NCI-H345 (cell line): ENCODE results near the gene GALNT15.

Experiments
- DNase-seq: peaks from one replicate; lab custom pipeline; 2025; lab: John Stamatoyannopoulos, UW

Gene GALNT15, protein sequence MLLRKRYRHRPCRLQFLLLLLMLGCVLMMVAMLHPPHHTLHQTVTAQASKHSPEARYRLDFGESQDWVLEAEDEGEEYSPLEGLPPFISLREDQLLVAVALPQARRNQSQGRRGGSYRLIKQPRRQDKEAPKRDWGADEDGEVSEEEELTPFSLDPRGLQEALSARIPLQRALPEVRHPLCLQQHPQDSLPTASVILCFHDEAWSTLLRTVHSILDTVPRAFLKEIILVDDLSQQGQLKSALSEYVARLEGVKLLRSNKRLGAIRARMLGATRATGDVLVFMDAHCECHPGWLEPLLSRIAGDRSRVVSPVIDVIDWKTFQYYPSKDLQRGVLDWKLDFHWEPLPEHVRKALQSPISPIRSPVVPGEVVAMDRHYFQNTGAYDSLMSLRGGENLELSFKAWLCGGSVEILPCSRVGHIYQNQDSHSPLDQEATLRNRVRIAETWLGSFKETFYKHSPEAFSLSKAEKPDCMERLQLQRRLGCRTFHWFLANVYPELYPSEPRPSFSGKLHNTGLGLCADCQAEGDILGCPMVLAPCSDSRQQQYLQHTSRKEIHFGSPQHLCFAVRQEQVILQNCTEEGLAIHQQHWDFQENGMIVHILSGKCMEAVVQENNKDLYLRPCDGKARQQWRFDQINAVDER

DNA sequence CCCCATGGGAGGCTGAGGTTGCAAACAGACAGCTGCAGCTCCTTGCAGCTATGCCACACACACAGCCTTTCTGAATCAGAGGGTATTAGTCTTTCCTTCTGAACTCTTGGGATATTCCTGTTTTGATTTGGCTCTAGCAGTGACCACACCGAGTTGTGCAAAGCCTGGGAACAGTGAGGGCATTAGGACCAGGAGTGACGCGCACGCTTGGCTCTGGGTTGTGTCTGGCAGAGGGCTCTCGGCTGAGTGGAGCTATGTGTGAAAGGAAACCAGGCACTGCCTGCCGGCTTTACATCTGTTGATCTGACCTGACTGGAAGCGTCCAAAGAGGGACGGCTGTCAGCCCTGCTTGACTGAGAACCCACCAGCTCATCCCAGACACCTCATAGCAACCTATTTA is at the start of gene GALNT15:
TSS of gene GALNT15 (plus strand) at position 292 of the 400 bp plus-strand sequence. CDS start 472 bp downstream, outside the sequence.
- no peak for DNase-seq

DNA sequence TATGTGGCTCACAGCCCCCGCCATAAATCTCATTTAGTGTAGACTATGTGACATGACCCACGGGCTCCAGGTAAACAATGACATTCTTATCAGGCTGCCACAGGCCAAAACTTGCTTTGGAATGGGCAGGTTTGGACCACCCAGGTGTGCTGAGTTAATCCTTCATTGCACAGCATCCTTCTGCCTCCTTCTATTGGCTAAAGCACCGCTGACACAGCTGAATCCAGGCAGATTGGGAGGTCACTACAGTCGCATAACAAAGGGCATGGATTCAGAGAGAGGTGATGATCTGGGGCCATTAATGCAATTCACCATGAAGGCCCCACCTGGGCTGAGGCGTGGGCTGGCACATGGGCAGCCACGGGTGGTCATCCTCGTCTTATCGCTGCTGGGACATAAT is 47.8 kb upstream of the GALNT15 start:
- no peak for DNase-seq

DNA sequence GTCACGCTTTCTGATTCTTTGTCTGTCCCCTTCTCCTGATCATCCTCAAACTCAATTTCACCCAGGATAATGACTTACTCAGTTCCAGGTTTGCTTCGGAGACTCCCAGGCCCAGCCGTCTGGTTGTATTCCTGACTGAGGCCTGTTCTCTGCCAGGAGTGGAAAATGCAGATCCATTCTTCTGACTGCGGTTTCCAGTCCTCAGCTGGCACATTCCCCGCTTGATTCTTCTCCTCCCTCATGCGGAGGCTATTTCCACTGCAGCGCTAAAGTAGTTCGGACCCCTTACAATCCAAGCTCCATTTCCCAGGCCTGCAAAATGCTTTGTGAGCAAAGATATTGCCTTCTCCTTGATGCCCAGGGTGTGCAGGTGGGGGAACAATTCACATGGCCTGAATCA is 47.2 kb upstream of the GALNT15 start:
- DNase-seq = no peak

DNA sequence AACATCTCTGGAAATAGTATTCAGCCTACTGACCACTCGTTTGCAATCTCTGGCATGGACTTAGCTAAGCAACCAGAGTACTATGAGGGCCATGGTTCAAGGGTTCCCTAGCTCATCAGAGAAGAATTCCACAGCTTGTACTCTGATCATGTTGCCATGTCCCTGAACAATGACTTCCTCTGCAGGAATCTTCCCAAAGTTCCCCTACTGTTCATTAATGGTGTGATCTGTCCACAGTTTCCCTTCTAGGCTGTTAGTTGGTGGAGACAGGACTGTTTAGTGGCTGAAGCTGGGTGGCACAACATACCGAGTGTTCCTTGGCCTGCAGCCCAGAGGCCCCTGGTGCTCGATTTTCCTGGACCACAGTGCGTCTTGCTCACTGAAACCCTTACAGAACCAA is 44.4 kb upstream of the GALNT15 start:
- DNase-seq = no peak

DNA sequence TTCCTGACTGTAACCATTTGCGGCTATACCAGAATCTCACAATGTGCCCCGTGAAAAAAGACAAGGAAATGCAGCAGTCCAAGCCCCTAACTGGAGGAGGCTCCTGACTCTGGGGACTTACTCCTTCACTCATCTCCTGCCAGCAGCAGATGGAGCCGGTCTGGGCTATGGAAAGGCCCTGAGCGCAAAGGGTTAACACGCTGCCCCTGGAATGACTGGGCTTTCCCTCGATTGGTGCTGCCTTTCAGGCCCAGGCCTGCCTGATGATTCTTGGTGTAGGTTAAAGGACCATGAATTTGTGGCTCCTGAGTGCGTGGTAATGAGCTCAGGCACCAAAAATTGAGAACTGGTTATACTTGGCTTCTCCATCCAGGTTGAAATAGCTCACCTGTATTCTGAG is 42.3 kb upstream of the GALNT15 start:
- no peak for DNase-seq

DNA sequence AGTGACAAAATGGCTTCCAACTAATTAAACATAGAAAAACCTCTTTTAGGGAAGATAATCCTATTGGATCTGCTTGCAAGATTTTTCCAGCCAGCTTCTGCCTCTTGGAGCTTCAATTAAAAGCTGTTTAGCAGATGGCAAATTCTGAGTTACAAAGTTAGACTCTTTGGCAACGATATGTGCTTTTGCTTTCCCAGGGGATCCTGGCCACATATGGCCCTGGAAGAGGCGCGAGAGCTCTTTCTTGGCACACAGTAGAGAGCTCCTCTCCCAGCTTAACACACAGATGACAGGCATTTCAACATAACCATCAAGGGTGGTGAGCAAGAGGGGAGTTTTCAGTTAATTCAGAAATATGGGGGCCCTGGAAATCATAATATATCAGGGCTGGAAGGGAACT is 41.6 kb upstream of the GALNT15 start:
- DNase-seq = no peak

DNA sequence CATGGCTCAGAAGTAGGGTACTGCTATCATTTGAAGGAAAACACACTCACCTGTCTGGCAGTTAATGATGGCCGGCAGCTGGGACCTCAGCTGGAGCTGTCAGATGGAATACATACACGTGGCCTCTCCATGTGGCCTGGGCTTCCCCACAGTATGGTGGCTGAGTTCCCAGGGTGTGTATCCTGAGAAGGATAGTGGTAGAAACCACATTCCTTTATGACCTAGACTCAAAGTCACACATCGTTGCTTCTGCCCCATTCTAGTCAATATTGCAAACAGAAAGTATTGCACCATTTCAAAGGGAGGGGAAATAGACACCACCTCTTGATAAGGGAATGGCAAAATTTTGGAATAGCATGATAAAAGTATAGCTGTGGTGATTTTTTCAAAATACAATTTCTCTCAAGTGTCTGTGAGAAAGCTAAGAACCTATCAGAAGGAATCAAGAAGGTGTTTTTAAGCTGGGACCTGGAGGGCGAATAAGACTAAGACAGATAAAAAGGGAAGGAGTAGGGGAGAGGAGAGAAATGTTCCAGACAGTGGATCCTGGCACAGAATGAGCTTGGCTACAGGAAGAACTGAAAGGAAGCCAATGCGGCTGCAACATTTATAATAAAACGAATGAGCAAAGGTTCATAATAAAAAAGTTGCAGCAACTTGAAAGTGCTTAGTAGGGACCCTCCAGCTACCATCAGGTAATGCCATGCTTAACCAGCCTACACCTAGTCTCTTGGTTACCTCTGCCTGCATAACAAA is 40.1 kb upstream of the GALNT15 start:
- DNase-seq = no peak

DNA sequence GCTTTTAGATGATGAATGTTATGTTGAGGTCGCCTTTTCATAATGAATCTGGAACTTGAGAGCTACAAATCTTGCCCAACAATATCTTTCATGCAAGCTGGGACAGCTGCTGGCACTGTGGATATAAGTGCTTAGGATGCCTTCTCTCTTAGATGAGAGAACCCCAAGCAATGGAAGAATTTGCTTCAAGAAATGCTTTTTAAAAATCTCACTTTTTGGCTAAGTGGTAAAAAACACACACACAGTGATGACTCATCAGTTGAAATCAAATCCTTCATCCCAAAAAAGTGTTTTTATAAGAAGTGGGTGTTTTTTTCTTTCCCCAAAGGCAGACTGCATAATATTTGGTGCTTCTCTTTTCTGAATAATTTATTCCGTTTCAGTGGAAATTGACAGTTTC is 38.4 kb upstream of the GALNT15 start:
- DNase-seq = no peak

DNA sequence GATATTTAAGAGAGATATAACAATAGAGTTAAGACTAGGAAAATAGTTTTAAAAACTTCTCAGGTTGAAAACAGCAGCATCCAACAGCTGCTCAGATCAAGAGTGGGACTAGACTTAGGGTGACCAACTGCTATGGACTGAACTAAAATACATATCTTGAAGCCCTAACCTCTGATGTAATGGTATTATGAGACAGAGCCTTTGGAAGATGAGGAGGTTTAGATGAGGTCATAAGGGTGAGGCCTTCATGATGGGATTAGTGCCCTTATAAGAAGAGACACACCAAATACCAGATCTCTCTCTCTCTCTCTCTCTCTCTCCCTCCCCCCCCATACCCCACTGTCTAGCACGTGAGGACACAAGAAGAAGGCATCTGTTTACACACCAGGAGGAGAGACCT is 37.4 kb upstream of the GALNT15 start:
- DNase-seq = no peak

DNA sequence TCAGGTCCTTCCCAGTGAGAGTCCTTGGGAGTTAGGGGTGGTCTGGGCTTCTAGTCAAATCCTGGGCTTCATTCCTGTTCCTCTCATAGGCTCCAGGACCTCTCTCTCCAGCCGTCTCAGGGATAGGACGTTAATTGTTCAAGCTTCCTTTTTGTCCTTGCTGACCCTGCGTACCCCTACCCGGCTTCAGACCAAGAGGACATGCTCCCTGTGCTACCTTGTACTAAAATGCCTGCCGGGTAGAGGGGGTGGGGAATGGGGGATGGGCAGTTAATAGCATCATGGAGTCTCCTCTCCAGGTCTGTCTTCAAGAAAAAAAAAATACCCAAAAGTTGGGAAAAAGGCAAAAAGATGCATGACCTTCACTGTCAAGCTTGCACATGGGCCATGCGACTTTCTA is 36.5 kb upstream of the GALNT15 start:
- no peak for DNase-seq

DNA sequence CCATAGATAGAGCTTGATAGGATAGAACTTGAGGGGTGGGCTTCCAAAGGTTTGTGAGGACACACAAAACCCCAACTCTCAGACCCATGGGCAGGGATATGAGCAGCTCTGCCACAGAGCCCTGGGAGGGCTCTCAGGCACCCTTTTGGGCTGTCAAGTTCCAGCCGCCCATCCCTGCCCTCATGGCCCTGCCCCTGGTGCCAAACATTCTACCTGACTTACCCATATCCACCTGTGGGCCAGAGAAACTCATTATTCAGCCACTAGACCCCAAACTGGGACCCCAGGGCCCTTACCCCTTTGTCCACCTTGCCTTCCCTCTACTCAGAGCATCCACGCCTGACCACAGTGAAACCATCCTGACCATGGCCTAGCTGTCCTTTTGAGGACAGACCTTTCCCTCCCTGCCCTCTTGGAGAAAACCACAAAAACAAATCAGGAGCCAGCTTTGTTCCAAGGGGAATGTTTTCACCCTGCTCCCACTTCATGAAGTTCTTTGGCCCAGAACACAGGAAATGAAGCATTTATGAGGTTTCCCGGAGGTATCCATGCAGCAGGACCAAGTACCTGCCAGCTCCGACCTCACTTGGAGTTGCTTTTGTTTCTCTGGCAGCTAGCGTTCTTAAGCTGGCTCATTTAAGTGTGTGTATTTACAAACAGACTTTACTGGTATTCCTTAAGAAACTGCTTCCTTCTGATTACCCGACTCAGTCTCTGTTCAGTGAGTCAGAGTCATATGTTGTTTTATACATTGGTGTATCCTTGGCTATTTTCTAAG is 34.2 kb upstream of the GALNT15 start:
- DNase-seq = no peak

DNA sequence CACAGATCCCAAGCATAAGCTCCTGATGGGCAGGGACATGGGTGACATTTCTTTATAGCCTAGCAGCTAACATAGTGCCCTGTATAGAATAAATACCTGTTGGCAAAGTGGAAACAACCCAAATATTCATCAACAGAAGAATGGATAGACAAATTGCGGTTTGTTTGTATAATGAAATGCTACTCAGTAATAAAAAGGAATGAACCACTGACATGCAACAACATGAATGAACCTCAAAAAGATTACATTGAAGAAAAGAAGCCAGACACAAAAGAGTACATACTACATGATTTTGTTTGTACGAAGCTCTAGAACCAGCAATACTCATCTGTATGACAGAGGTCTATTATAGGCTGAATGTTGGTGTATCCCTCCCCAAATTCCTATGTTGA is 33.6 kb upstream of the GALNT15 start:
- DNase-seq = no peak

DNA sequence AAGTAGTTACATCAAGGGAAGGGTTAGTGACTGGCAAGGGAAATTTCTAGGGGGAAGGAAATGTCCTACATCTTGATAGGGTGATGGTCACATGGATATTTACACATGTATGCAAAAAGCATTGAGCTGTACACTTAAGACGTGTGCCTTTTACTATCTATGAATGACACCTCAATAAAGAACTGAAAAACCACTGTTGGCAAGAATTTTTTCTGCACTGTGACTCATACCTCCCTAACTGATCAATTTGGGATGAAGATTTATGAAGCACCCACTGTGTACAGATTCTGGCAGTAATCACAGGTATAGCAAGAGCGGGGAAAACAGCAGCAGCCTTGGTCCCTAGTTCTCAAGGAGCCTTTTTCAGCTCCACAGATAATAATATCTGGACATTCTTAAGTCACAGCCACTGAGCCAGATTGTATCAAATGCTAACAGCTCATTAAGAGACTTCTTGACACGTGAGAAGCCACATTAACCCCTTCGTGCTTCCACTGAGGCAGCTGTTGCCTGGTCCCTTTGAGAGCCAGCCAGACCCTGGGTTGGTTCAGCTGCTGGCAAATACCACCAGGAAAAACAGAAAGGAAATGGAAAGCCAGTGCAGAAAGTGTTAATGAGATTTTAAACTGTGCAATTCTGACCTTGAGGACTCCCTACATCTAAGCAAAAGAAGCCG is 32.0 kb upstream of the GALNT15 start:
- DNase-seq = no peak

DNA sequence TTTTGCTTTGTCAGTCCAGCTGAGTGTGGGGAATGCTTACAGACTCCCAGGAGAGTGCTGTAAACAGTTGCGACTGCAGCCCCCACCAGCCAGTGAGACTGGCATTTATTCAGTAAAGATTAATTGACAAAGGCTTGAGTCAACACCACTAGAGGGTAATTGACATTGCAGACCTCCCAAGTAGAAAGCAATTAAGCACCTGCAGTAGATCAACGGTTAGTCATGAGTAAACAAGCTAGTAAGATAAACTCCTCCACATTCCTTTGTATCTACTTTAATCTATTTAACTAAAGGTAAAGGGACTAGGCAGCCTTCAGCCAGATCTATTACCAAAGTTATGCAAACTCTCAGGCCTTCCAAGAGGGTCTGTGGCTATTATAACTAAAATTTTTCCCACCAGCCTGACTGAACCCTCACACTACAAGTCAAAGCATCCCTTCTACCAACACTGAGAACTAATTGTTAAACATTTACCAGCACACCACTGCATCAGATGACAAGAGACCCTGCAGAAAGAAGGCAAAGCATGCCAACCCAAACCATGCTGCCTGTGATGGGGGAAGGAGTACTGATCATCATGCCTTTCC is 30.5 kb upstream of the GALNT15 start:
- DNase-seq = peak; percentile 10

DNA sequence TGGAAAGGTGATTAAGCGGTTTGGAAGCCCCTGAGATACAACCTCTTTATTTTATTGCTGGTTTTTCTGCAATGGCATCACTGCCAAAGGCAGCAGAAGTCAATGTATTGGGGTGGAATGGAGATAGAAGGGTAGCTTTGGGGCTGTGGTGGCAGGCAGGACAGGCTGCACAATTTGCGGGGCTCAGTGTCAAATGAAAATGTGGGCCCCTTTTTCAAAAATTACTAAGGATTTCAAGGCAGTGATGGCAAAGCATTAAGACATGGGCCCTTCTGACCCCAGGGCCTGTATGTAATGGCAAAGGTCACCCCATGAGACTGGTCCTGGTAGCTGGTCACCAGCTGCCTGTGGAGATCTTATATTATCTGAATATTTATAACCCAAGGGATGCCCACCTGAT is 29.3 kb upstream of the GALNT15 start:
- DNase-seq = no peak

DNA sequence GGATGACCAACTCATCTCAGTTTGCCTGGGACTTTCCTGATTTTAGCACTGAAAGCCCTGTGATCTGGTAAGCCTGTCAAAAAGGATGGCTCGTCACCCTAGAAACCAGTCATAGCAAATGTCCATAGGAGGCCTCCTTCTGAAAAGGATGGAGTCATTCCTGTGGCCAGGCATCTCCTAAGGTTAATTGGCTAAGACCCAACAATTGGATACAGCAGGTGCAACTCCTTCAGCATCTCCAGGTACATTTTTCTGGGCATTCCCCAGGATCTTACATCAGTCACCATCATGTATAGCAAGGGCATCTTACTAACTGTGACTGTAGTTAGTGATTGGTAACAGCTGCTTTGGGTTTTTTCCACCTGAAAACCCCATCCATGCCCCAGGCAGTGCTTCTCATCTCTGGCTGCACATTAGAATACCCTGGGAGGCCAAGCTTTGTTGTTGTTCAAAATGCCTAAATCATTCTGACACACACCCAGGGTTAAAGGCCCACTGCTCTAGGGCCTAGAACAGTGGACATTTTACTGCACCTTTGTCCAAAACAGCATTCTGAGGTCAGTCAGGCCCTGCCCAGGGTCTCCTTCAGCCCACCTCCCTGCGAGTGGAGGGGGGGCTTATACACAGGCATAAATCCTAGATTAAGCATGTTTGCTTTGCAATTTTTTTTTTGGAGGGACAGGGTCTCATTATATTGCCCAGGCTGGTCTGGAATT is 28.3 kb upstream of the GALNT15 start:
- DNase-seq = no peak

DNA sequence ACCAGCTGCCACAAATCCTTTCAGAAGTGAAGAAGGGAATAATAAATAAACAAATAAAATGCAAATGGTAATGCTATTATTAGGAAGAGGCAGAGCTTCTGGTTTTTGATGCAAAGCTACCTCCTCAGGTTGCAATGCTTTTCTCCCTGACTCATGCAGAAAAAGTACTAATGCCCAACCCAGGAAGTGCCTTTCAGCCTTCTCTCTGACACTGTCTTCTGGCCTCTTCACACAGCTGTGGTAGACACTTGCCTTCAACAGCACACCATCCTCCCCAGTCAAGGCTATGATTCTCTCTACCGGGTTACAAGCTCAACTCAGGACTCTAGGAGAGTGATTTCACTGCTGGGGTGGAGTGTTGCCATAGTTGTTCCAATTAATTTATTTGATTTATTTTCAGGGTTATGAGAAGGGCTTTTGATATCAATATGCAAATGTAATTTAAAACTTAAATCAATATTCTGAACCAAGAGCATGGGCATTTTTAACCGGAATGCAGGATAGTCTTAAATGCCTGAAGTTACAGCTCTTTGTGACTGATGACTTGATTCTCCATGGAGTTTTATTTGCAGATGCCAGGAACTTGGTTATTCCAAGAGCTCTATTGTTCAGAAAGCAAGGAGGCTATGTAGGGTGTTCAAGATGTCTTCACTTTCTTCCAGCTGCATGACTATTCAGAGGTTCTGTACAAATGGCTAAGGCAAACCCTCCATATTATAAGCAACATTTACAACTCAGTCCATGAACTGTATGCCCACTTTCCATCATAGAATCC is 27.1 kb upstream of the GALNT15 start:
- DNase-seq = no peak

DNA sequence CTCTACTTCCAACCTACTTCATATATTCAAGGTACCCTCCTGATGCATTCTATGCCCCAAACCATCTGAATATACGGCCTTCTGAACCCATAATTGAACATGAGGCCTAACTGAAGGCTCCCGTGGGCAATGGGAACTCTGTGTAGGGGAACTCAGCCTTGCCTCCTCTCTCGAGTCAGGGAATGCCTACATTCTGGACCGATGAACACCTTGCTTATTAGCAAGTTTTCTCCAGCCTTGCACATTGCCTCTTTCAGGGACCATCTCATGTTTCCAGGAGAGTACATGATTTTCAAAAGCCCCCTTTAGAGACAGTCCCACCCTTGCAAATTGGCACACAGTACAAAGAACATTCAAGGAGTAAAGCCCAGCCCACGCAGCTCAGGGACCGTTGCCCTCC is 26.3 kb upstream of the GALNT15 start:
- DNase-seq = no peak

DNA sequence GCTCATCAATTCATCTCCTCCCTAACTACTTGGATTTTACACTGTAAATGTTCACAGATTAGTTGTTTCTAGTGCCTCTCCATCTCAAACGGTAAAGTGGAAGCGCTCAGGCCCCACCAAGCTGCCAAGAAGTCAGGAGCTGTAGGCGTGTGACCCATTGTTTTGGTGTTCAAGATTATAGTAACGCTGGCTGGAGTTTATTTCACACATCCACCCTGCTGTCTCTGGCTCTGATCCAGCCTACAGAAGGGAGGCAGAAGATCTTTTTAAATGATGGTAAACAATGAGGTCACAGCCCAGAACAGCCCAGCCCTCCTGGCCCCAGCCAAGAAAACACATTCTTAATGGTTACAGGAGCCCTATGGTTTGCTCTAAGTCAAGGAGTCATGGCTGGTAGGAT is 25.7 kb upstream of the GALNT15 start:
- peak; percentile 56 for DNase-seq

DNA sequence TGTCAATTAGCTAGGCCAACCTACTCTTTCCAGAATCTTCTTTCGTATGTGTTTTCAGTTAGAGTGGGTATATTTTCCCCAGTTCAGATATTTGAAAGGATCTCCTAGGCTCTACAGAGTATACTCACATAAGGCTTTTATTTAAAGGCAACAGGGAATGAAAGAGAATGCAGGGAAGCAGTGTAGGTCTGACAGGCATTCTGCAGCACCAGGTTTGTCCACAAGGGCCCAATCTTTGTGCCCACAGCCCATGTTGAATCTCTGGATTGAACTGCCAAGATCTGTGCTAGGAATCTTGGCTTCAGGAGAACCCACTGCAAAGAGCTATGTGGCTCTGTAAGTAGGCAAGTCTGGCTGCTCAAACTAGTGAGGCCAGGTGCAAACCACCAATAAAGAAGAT is 24.2 kb upstream of the GALNT15 start:
- no peak for DNase-seq
